ENCODE results near the gene HDGF. TPM values are rescaled to one million over a fixed set of nuclear protein-coding genes. Genes with fewer than 3 reads are reported as not detected.
"Not testable (repeated sequence)": the region's sequence is repeated elsewhere in the genome, so short reads cannot be mapped to it uniquely, and the experiment has no call there.

Gene HDGF
- total and polyA plus RNA-seq, 7 experiments from 2014 or later, result 25.0 to 224 (median 90.9) TPM

GRCh38 chr1:156765136-156765535, 13.7 kb upstream of the HDGF start:
- CTCF ChIA-PET, result not testable (repeated sequence)

GRCh38 chr1:156760796-156761104, 9.3 kb upstream of the HDGF start:
- Mint-ChIP-seq H3K4me3 (no peak overlapping the region), H3K27ac (no peak overlapping the region), H3K4me1 (peaks cover 0 to 6% (median 4%) of the 10 kb centered on the region in 7 donors), H3K36me3 (no peaks in the 10 kb centered on the region), H3K9me3 (peaks cover 0 to 2% (median 0%) of the 10 kb centered on the region in 11 donors), H3K27me3 (no peaks in the 10 kb centered on the region)
- Histone ChIP-seq H3K4me1 (ENCODE audit: control insufficient read depth in 2 of 2, insufficient read depth in 2 of 2, low read length in 2 of 2) (peaks cover 0 to under 1% of the 10 kb centered on the region in 2 donors), H3K27me3 (ENCODE audit: control insufficient read depth in 2 of 2, insufficient read depth in 2 of 2, low read length in 2 of 2) (no peaks in the 10 kb centered on the region), H3K4me3 (ENCODE audit: low read length) (no peak overlapping the region), H3K9me3 (ENCODE audit: control insufficient read depth in 2 of 3, low read length in 3 of 3) (no peaks in the 10 kb centered on the region), H3K27ac (ENCODE audit: low read depth, low read length) (no peak overlapping the region), H3K36me3 (ENCODE audit: control insufficient read depth in 2 of 3, insufficient read depth in 3 of 3, low read length in 3 of 3) (no peaks in the 10 kb centered on the region)
- ChIA-PET POLR2A (interaction anchor here (1.1 kb wide), 1 partner anchor 9 kb away, joined by 11 read pairs; the partner anchor contains the start of gene HDGF), CTCF (no interaction called here)
- DNase-seq, result no peak
- intact Hi-C loops (cut with micrococcal nuclease), result no loop called here
- ATAC-seq, result no peak

More at GRCh38 chr1:156765136-156765535, 13.7 kb upstream of the HDGF start:
- peaks cover 19 to 30% of the 10 kb centered on the region in 2 donors for H3K4me1 ChIP-seq (ENCODE audit: control insufficient read depth in 2 of 2, insufficient read depth in 2 of 2, low read length in 2 of 2)
- ATAC-seq; H3K4me3 Mint-ChIP-seq; intact Hi-C loops (cut with micrococcal nuclease); H3K27ac ChIP-seq (ENCODE audit: low read depth, low read length); H3K27me3 Mint-ChIP-seq; H3K27ac Mint-ChIP-seq; H3K4me3 ChIP-seq (ENCODE audit: low read length); H3K36me3 ChIP-seq (ENCODE audit: control insufficient read depth in 2 of 3, insufficient read depth in 3 of 3, low read length in 3 of 3); H3K36me3 Mint-ChIP-seq; DNase-seq; H3K27me3 ChIP-seq (ENCODE audit: control insufficient read depth in 2 of 2, insufficient read depth in 2 of 2, low read length in 2 of 2); H3K9me3 ChIP-seq (ENCODE audit: control insufficient read depth in 2 of 3, low read length in 3 of 3); H3K9me3 Mint-ChIP-seq: not testable (repeated sequence)
- POLR2A ChIA-PET, result interaction anchor here (4.8 kb wide), 1 partner anchor 13 kb away, joined by 42 read pairs; the partner anchor contains the start of gene HDGF
- peaks cover 18 to 27% (median 23%) of the 10 kb centered on the region in 7 donors for H3K4me1 Mint-ChIP-seq

GRCh38 chr1:156760092-156760795, 8.8 kb upstream of the HDGF start:
- H3K27me3 ChIP-seq (ENCODE audit: control insufficient read depth in 2 of 2, insufficient read depth in 2 of 2, low read length in 2 of 2), result no peaks in the 10 kb centered on the region
- no peaks in the 10 kb centered on the region for H3K4me1 ChIP-seq (ENCODE audit: control insufficient read depth in 2 of 2, insufficient read depth in 2 of 2, low read length in 2 of 2)
- H3K4me3 ChIP-seq (ENCODE audit: low read length), result no peak overlapping the region
- Mint-ChIP-seq H3K9me3 (peaks cover 0 to under 1% (median 0%) of the 10 kb centered on the region in 11 donors), H3K4me1 (peaks cover 0 to 10% (median 4%) of the 10 kb centered on the region in 7 donors), H3K36me3 (no peaks in the 10 kb centered on the region), H3K27ac (no peak overlapping the region), H3K4me3 (no peak overlapping the region), H3K27me3 (no peaks in the 10 kb centered on the region)
- H3K27ac ChIP-seq (ENCODE audit: low read depth, low read length), result no peak overlapping the region
- ATAC-seq (no peak), DNase-seq (no peak)
- ChIA-PET CTCF (no interaction called here), POLR2A (interaction anchor here (1.1 kb wide), 1 partner anchor 9 kb away, joined by 11 read pairs; the partner anchor contains the start of gene HDGF)
- no peaks in the 10 kb centered on the region for H3K36me3 ChIP-seq (ENCODE audit: control insufficient read depth in 2 of 3, insufficient read depth in 3 of 3, low read length in 3 of 3)
- H3K9me3 ChIP-seq (ENCODE audit: control insufficient read depth in 2 of 3, low read length in 3 of 3), result no peaks in the 10 kb centered on the region
- intact Hi-C loops (cut with micrococcal nuclease), result no loop called here

GRCh38 chr1:156757572-156758253, 6.2 kb upstream of the HDGF start:
- H3K9me3 Mint-ChIP-seq; H3K27ac ChIP-seq (ENCODE audit: low read depth, low read length); H3K36me3 Mint-ChIP-seq; H3K27me3 Mint-ChIP-seq; H3K4me1 ChIP-seq (ENCODE audit: control insufficient read depth in 2 of 2, insufficient read depth in 2 of 2, low read length in 2 of 2); H3K27ac Mint-ChIP-seq; H3K36me3 ChIP-seq (ENCODE audit: control insufficient read depth in 2 of 3, insufficient read depth in 3 of 3, low read length in 3 of 3); intact Hi-C loops (cut with micrococcal nuclease); ATAC-seq; H3K4me3 ChIP-seq (ENCODE audit: low read length); H3K9me3 ChIP-seq (ENCODE audit: control insufficient read depth in 2 of 3, low read length in 3 of 3); DNase-seq; H3K4me3 Mint-ChIP-seq; H3K27me3 ChIP-seq (ENCODE audit: control insufficient read depth in 2 of 2, insufficient read depth in 2 of 2, low read length in 2 of 2): not testable (repeated sequence)
- CTCF ChIA-PET, result interaction anchor here (2.7 kb wide), 1 partner anchor 32 kb away, joined by 7 read pairs; no protein-coding TSS in a partner anchor
- peaks cover 5 to 20% (median 11%) of the 10 kb centered on the region in 7 donors for H3K4me1 Mint-ChIP-seq
- POLR2A ChIA-PET, result interaction anchor here (0.6 to 1.3 kb wide), 3 partner anchors 16 to 256 kb away, joined by 3 to 5 read pairs (median 4); partner anchors contain the start of gene MRPL24

- H3K27ac Mint-ChIP-seq, result no peak overlapping the region
- peaks cover 7 to 27% (median 18%) of the 10 kb centered on the region in 7 donors for H3K4me1 Mint-ChIP-seq
- peaks cover 0 to 1% (median 0%) of the 10 kb centered on the region in 5 donors for H3K36me3 Mint-ChIP-seq
- intact Hi-C loops (cut with micrococcal nuclease), result no loop called here
- H3K4me3 ChIP-seq (ENCODE audit: low read length), result no peak overlapping the region
- H3K9me3 Mint-ChIP-seq, result no peaks in the 10 kb centered on the region
- H3K27me3 ChIP-seq (ENCODE audit: control insufficient read depth in 2 of 2, insufficient read depth in 2 of 2, low read length in 2 of 2), result no peaks in the 10 kb centered on the region
- H3K27ac ChIP-seq (ENCODE audit: low read depth, low read length), result no peak overlapping the region
- no peaks in the 10 kb centered on the region for H3K27me3 Mint-ChIP-seq
- no peak overlapping the region for H3K4me3 Mint-ChIP-seq
- ChIA-PET POLR2A (interaction anchor here (0.7 to 2.2 kb wide), 5 partner anchors 10 to 91 kb away, joined by 3 to 7 read pairs (median 3); partner anchors contain the start of genes ISG20L2, METTL25B and MRPL24), CTCF (interaction anchor here (0.6 to 2.7 kb wide), 5 partner anchors 15 to 101 kb away, joined by 3 to 7 read pairs (median 4); partner anchors contain the start of gene MRPL24)
- no peak for ATAC-seq
- no peaks in the 10 kb centered on the region for H3K9me3 ChIP-seq (ENCODE audit: control insufficient read depth in 2 of 3, low read length in 3 of 3)
- peaks cover 4 to 7% of the 10 kb centered on the region in 2 donors for H3K4me1 ChIP-seq (ENCODE audit: control insufficient read depth in 2 of 2, insufficient read depth in 2 of 2, low read length in 2 of 2)
- H3K36me3 ChIP-seq (ENCODE audit: control insufficient read depth in 2 of 3, insufficient read depth in 3 of 3, low read length in 3 of 3), result no peaks in the 10 kb centered on the region
- DNase-seq, result no peak
These were observed 4.9 kb upstream of the HDGF start for GRCh38 chr1:156756355-156756754.

DNA sequence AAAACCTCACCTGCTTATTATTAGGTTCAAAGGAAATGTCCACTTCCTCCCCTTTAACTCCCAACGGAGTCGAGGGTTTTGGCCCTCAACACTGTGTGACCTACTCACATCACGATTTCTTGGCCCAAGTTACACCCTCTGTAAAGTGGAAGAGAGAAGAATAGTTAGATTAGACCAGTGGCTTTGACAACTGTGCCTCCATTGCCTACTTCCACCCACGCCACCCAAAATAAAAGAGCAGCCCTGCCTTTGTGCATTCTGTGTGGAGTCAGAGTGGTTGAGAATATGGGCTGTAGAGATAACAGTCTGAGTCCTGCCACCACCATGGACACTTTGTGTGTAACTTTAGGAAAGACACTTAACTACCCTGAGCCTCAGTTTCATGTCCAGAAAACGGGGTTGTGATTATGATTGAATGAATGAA, 4.1 kb upstream of the HDGF start:
- no peak for ATAC-seq
- Histone ChIP-seq H3K4me1 (ENCODE audit: control insufficient read depth in 2 of 2, insufficient read depth in 2 of 2, low read length in 2 of 2) (peaks cover 4 to 7% of the 10 kb centered on the region in 2 donors), H3K27me3 (ENCODE audit: control insufficient read depth in 2 of 2, insufficient read depth in 2 of 2, low read length in 2 of 2) (no peaks in the 10 kb centered on the region), H3K27ac (ENCODE audit: low read depth, low read length) (no peak overlapping the region), H3K36me3 (ENCODE audit: control insufficient read depth in 2 of 3, insufficient read depth in 3 of 3, low read length in 3 of 3) (peaks cover 0 to 6% (median 0%) of the 10 kb centered on the region in 3 experiments), H3K9me3 (ENCODE audit: control insufficient read depth in 2 of 3, low read length in 3 of 3) (no peaks in the 10 kb centered on the region), H3K4me3 (ENCODE audit: low read length) (no peak overlapping the region)
- intact Hi-C loops (cut with micrococcal nuclease), result no loop called here
- H3K4me3 Mint-ChIP-seq, result peak overlapping the region in 1 of 10 donors; percentile 29
- H3K9me3 Mint-ChIP-seq, result no peaks in the 10 kb centered on the region
- POLR2A ChIA-PET, result interaction anchor here (1.6 to 2.2 kb wide), 3 partner anchors 11 to 27 kb away, joined by 3 to 7 read pairs (median 6); partner anchors contain the start of genes ISG20L2, METTL25B and MRPL24
- no peak for DNase-seq
- no peak overlapping the region for H3K27ac Mint-ChIP-seq
- CTCF ChIA-PET, result interaction anchor here (1.4 to 2.7 kb wide), 2 partner anchors 14 to 30 kb away, joined by 4 to 7 read pairs; partner anchors contain the start of gene MRPL24
- peaks cover 9 to 29% (median 19%) of the 10 kb centered on the region in 7 donors for H3K4me1 Mint-ChIP-seq
- no peaks in the 10 kb centered on the region for H3K27me3 Mint-ChIP-seq
- peaks cover 0 to 3% (median 0%) of the 10 kb centered on the region in 5 donors for H3K36me3 Mint-ChIP-seq

Measured in naive thymus-derived CD4-positive, alpha-beta T cell (primary cell).